Stromal cell of bone marrow (primary cell): Measurements from ENCODE around the gene LSM2.
A peak's percentile ranks its signal among the peaks of the same experiment; 100 is the strongest.

Source experiments
- DNase-seq: peaks from one replicate; pipeline ENCODE4 v3.0.0-alpha.2; 2012; ENCODE audit warnings: low read depth

The LSM2 gene

GRCh38 chr6:31776989-31777666 is 29.6 kb downstream of the LSM2 start, which contains the start of gene VWA7:
TSS of gene VWA7 (minus strand) at chr6:31777328. CDS start at chr6:31776779, 549 bp downstream.
- DNase-seq: peak; percentile 28

GRCh38 chr6:31776485-31776988 is 30.2 kb downstream of the LSM2 start:
- DNase-seq: no peak

GRCh38 chr6:31775633-31776484 is 30.9 kb downstream of the LSM2 start:
- no peak for DNase-seq

- DNase-seq: no peak
These were observed 31.6 kb downstream of the LSM2 start for GRCh38 chr6:31775184-31775583.

- no peak for DNase-seq
These were observed 34.8 kb downstream of the LSM2 start for GRCh38 chr6:31771992-31772358.

GRCh38 chr6:31770860-31771259 is 35.9 kb downstream of the LSM2 start:
- DNase-seq: no peak

- no peak for DNase-seq
These were observed 36.9 kb downstream of the LSM2 start for GRCh38 chr6:31769684-31770371.

GRCh38 chr6:31768363-31769257 is 38.2 kb downstream of the LSM2 start:
- no peak for DNase-seq

- DNase-seq: no peak
These were observed 39.6 kb downstream of the LSM2 start for GRCh38 chr6:31767096-31767645.

- DNase-seq: no peak
These were observed 40.6 kb downstream of the LSM2 start for GRCh38 chr6:31765910-31766794.

GRCh38 chr6:31765559-31765909 is 41.2 kb downstream of the LSM2 start:
- DNase-seq: no peak

- no peak for DNase-seq
These were observed 42.6 kb downstream of the LSM2 start for GRCh38 chr6:31764198-31764597.

GRCh38 chr6:31763619-31763940 is 43.2 kb downstream of the LSM2 start:
- DNase-seq: peak; percentile 57

GRCh38 chr6:31762878-31763618 is 43.7 kb downstream of the LSM2 start:
- DNase-seq: no peak

GRCh38 chr6:31762356-31762755 is 44.4 kb downstream of the LSM2 start, which contains the start of gene SAPCD1:
TSS of gene SAPCD1 (plus strand) at chr6:31762656. CDS start at chr6:31763055, 399 bp downstream.
- no peak for DNase-seq

- no peak for DNase-seq
These were observed 45.4 kb downstream of the LSM2 start for GRCh38 chr6:31761343-31761742.

GRCh38 chr6:31760790-31761189 is 46.0 kb downstream of the LSM2 start:
- DNase-seq: no peak

GRCh38 chr6:31758281-31758680 is 48.5 kb downstream of the LSM2 start:
- DNase-seq: no peak

- DNase-seq: peak; percentile 80
These were observed 53.9 kb downstream of the LSM2 start for GRCh38 chr6:31752739-31753319.
